Osteocyte (in vitro differentiated cells): ENCODE results near the gene TADA2B. TPM values are rescaled to one million over a fixed set of nuclear protein-coding genes. Genes with fewer than 3 reads are reported as not detected.

ENCODE experiments used
- DNase-seq: peaks from one replicate; pipeline ENCODE4 v3.0.0; 2021; ENCODE audit warnings: mixed read lengths; ENCODE audit not compliant: unreplicated experiment; ENCODE audit errors: extremely low spot score
- H3K27ac Mint-ChIP-seq: one replicate; pipeline ENCODE4 v1.8.0; 2021; ENCODE audit warnings: mild to moderate bottlenecking, mixed read lengths; ENCODE audit not compliant: unreplicated experiment
- H3K27me3 Mint-ChIP-seq: one replicate; pipeline ENCODE4 v1.8.0; 2021; ENCODE audit warnings: mixed read lengths; ENCODE audit not compliant: unreplicated experiment
- H3K36me3 Mint-ChIP-seq: one replicate; pipeline ENCODE4 v1.8.0; 2021; ENCODE audit warnings: mixed read lengths; ENCODE audit not compliant: unreplicated experiment
- H3K4me1 Mint-ChIP-seq: one replicate; pipeline ENCODE4 v1.8.0; 2021; ENCODE audit warnings: mixed read lengths; ENCODE audit not compliant: unreplicated experiment
- H3K4me3 Mint-ChIP-seq: one replicate; pipeline ENCODE4 v1.8.0; 2021; ENCODE audit warnings: mild to moderate bottlenecking, moderate library complexity, mixed read lengths; ENCODE audit not compliant: unreplicated experiment
- H3K9me3 Mint-ChIP-seq: one replicate; pipeline ENCODE4 v1.8.0; 2021; ENCODE audit warnings: mixed read lengths; ENCODE audit not compliant: unreplicated experiment
- total RNA-seq: library from RNA; stranded (reverse); gene quantifications from 2 replicates; pipeline ENCODE4 v1.2.1, GENCODE V29; 2021
- TF ChIP-seq, protein P1 (sequence below): fragments of 200-600 bp; sonication (generic); IDR thresholded peaks from 2 replicates; pipeline ENCODE4 v1.5.0; 2021; ENCODE audit warnings: antibody characterized with exemption, mild to moderate bottlenecking, moderate library complexity

TADA2B gene
- total RNA-seq, 1 donor from 2014 or later, result 21.4 TPM

DNA sequence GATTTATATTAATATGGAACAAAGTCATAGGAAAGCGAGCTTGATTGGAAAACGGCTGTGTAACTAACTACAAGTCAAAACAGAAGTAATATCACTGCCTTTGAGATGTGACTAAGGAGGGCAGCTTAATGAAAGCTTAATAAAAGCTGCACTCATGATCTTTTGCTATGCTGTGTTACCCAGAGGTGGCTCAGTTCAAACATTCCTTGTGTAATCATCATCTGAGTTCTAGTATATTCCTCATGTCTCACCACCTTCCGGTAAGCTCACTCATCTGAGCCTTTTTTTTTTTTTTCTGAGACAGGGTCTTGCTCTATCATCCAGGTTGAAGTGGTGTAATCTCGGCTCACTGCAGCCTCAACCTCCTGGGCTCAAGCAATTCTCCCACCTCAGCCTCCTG lies 19.6 kb downstream of the TADA2B start:
- H3K27me3 Mint-ChIP-seq, result no peaks in the 10 kb centered on the region
- H3K27ac Mint-ChIP-seq, result no peak overlapping the region
- no peak for DNase-seq
- H3K4me3 Mint-ChIP-seq, result no peak overlapping the region
- H3K9me3 Mint-ChIP-seq, result no peaks in the 10 kb centered on the region
- H3K36me3 Mint-ChIP-seq, result peaks cover 27% of the 10 kb centered on the region
- peaks cover 22% of the 10 kb centered on the region for H3K4me1 Mint-ChIP-seq
- TF ChIP-seq, protein P1, sequence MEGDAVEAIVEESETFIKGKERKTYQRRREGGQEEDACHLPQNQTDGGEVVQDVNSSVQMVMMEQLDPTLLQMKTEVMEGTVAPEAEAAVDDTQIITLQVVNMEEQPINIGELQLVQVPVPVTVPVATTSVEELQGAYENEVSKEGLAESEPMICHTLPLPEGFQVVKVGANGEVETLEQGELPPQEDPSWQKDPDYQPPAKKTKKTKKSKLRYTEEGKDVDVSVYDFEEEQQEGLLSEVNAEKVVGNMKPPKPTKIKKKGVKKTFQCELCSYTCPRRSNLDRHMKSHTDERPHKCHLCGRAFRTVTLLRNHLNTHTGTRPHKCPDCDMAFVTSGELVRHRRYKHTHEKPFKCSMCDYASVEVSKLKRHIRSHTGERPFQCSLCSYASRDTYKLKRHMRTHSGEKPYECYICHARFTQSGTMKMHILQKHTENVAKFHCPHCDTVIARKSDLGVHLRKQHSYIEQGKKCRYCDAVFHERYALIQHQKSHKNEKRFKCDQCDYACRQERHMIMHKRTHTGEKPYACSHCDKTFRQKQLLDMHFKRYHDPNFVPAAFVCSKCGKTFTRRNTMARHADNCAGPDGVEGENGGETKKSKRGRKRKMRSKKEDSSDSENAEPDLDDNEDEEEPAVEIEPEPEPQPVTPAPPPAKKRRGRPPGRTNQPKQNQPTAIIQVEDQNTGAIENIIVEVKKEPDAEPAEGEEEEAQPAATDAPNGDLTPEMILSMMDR, result no peak

DNA sequence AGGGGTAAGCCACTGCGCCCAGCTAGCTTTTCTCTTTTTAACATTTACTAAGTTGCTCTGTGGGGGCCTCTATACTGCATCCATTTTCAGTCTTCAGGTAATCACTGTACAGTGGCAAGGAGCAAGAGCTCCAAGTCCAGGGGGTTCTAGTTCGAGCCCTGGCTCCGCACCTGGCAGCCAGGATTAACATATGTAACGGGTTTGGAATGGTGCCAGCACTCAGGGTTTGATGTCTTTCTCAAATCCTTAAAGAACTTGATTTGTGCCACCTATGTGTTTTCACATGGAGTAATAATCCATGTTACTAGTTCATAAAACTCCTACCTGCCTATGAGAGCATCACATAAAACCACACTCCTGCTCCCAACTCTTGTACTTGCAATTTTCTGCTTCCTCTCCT lies 20.2 kb downstream of the TADA2B start:
- H3K27me3 Mint-ChIP-seq, result no peaks in the 10 kb centered on the region
- H3K36me3 Mint-ChIP-seq, result peaks cover 26% of the 10 kb centered on the region
- peaks cover 24% of the 10 kb centered on the region for H3K4me1 Mint-ChIP-seq
- H3K4me3 Mint-ChIP-seq, result no peak overlapping the region
- TF ChIP-seq, protein P1, result no peak
- H3K9me3 Mint-ChIP-seq, result no peaks in the 10 kb centered on the region
- no peak overlapping the region for H3K27ac Mint-ChIP-seq
- no peak for DNase-seq

DNA sequence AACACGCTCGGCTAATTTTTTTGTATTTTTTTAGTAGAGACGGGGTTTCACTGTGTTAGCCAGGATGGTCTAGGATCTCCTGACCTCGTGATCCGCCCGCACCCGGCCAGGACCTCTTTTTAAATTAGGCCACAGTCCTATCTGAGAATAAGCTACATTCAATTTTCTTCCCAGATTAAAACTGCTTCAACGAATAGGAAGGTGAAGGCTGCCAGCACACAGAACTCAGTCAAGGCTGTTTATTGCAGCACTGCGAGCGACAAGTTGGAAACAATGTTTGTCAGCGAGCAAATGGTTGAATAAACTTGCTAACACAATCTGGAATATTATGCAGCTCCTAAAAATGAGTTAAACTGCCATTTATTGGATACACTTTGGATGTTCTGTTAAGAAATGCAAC lies 22.8 kb downstream of the TADA2B start:
- DNase-seq, result no peak
- Mint-ChIP-seq H3K4me1 (peaks cover 29% of the 10 kb centered on the region), H3K4me3 (peak overlapping the region; percentile 95), H3K27me3 (peaks cover 2% of the 10 kb centered on the region), H3K27ac (no peak overlapping the region), H3K36me3 (peaks cover 19% of the 10 kb centered on the region), H3K9me3 (no peaks in the 10 kb centered on the region)
- TF ChIP-seq, protein P1, result no peak

DNA sequence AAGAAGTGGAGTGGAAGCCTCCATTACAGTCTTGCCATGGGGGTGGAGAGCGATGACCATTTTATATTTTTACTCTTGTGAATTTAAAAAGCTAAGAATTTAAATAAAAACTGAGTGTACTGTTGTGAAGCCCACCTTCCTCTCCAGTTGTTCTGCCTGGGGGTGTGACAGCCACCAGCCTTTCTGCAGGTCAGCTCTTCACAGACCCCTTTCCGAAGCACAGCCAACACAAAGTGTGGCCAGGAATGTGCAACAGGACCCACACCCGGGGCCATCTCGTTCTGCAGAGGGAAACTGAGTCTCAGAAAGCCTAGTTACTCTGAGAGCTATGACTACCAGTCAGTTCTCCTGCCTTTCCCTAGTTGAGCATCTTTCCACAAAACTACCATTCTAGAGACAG lies 23.3 kb downstream of the TADA2B start:
- Mint-ChIP-seq H3K4me1 (peaks cover 29% of the 10 kb centered on the region), H3K4me3 (peak overlapping the region; percentile 95), H3K27ac (no peak overlapping the region), H3K9me3 (no peaks in the 10 kb centered on the region), H3K36me3 (peaks cover 14% of the 10 kb centered on the region), H3K27me3 (peaks cover 2% of the 10 kb centered on the region)
- DNase-seq, result no peak
- TF ChIP-seq, protein P1, result no peak

DNA sequence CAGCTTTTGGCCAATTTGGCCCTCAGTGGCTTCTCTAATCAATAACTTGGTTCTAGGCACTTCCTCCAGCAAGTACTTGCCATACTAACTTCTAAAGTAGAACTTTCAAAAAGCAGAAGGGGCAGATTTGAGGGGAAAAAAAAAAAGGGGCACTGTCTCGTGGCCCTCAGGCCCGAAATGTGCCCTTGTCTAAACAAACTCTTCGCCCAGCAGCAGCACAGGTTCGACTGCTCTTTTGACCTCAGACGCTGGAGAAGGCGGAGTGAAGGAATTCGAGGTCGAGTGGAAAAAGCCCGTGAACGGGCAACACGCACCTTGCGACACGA lies 23.9 kb downstream of the TADA2B start:
- peak overlapping the region; percentile 95 for H3K4me3 Mint-ChIP-seq
- H3K27ac Mint-ChIP-seq, result peak overlapping the region; percentile 72
- TF ChIP-seq, protein P1, result no peak
- no peak for DNase-seq
- H3K9me3 Mint-ChIP-seq, result no peaks in the 10 kb centered on the region
- peaks cover 29% of the 10 kb centered on the region for H3K4me1 Mint-ChIP-seq
- H3K36me3 Mint-ChIP-seq, result peaks cover 13% of the 10 kb centered on the region
- H3K27me3 Mint-ChIP-seq, result peaks cover 3% of the 10 kb centered on the region
